Subcutaneous abdominal adipose tissue (tissue), 5 donors: ENCODE results near the gene F7.

Source experiments
- H3K27ac ChIP-seq: one replicate; pipeline ENCODE4 v1.7.0; 2013; ENCODE audit warnings: low read depth, mild to moderate bottlenecking, inconsistent platforms, low read length, moderate library complexity
- H3K27me3 ChIP-seq, 5 donors: one replicate each; pipeline ENCODE4 v1.7.0; 2013; ENCODE audit warnings: low read length in 5 of 5, inconsistent platforms in 1 of 5; ENCODE audit not compliant: control insufficient read depth in 5 of 5, insufficient read depth in 4 of 5
- H3K36me3 ChIP-seq, 5 donors: one replicate each; pipeline ENCODE4 v1.7.0; 2013; ENCODE audit warnings: low read length in 5 of 5; ENCODE audit not compliant: control insufficient read depth in 5 of 5, insufficient read depth in 5 of 5
- H3K4me1 ChIP-seq, 5 donors: one replicate each; pipeline ENCODE4 v1.7.0; 2013; ENCODE audit warnings: low read length in 5 of 5, mild to moderate bottlenecking in 3 of 5, moderate library complexity in 1 of 5; ENCODE audit not compliant: control insufficient read depth in 5 of 5, insufficient read depth in 5 of 5
- H3K4me3 ChIP-seq, 5 donors: one replicate each; pipeline ENCODE4 v1.7.0; 2013; ENCODE audit warnings: low read length in 5 of 5, low read depth in 1 of 5
- H3K9ac ChIP-seq, 5 donors: one replicate each; pipeline ENCODE4 v1.7.0; 2013; ENCODE audit warnings: low read length in 5 of 5, mild to moderate bottlenecking in 4 of 5, moderate library complexity in 3 of 5
- H3K9me3 ChIP-seq, 5 donors: one replicate each; pipeline ENCODE4 v1.7.0; 2013; ENCODE audit warnings: low read length in 5 of 5; ENCODE audit not compliant: control insufficient read depth in 5 of 5
- donor health status: healthy.
- donor health status: healthy.
- donor health status: healthy.
- donor health status: healthy.
- donor health status: healthy.

The F7 gene

DNA sequence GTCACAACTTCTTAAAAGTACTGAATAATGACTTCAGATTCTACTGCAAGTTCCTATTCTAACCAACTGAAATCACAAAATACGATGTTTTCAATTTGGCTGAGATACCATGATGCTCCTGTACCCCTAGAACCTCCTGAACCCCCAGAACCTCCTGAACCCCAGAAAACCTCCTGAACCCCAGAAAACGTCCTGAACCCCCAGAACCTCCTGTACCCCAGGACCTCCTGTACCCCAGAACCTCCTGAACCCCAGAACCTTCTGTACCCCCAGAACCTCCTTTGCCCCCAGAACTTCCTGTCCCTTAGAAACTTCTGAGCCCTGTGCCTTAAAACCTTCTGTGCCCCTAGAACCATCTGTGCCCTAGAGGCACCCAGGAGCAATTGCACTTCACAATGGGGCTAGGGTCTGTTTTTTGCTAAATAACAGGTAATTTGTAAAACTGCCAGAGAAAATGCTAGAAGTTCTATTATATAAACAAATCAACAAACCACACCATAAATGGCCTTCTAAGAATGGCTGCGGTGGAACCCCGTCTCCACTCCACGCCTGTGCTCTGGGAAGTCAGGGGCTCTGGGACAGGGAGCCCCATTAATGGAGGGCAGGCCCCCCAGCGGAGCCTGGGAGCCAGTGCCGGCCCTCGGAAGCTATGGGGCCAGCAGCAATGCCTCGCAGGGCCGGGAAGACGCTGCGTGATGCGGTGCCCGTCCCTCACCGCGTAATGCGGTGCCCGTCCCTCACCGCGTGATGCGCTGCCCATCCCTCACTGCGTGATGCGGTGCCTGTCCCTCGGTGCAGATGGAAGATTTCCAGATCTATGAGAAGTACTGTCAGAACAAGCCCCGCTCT is 21.3 kb upstream of the F7 start:
- Histone ChIP-seq H3K27me3 (peaks cover 0 to 13% (median 8%) of the 10 kb centered on the region in 5 donors), H3K9ac (no peak overlapping the region), H3K4me1 (peaks cover 0 to 3% (median 0%) of the 10 kb centered on the region in 5 donors), H3K36me3 (peaks cover 0 to 85% (median 61%) of the 10 kb centered on the region in 5 donors), H3K9me3 (no peaks in the 10 kb centered on the region), H3K4me3 (no peak overlapping the region), H3K27ac (no peak overlapping the region)

DNA sequence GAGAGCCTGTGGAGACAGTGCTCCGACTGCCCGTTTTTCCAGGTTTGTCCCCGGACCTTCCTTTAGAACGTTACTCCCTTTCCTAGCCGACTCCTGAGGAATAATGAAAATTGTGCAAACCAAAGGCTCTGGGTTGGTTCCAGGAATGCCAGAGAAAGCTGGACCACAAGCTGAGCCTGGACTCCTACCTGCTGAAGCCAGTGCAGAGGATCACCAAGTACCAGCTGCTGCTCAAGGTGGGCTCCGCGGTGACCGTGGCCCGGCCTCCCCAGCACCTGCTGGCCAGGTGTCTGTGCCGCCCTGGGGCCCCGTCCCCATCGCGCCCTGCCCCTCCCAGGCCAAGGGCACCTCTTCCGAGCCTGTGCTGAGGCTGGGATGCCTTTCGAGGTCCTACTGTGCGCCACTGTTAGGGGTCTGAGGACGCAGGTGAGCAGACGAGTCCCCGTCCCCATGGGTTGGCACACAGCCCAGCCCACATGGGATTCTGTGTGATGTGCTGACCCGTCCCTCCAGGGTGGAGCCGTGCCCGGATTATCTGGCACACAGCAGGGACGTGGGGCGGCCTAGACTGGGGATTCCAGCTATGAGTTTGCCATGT is 20.5 kb upstream of the F7 start:
- Histone ChIP-seq H3K9ac (no peak overlapping the region), H3K27me3 (peaks cover 0 to 13% (median 8%) of the 10 kb centered on the region in 5 donors), H3K27ac (no peak overlapping the region), H3K36me3 (peaks cover 0 to 88% (median 60%) of the 10 kb centered on the region in 5 donors), H3K4me3 (no peak overlapping the region), H3K9me3 (no peaks in the 10 kb centered on the region), H3K4me1 (peaks cover 0 to 3% (median 0%) of the 10 kb centered on the region in 5 donors)

DNA sequence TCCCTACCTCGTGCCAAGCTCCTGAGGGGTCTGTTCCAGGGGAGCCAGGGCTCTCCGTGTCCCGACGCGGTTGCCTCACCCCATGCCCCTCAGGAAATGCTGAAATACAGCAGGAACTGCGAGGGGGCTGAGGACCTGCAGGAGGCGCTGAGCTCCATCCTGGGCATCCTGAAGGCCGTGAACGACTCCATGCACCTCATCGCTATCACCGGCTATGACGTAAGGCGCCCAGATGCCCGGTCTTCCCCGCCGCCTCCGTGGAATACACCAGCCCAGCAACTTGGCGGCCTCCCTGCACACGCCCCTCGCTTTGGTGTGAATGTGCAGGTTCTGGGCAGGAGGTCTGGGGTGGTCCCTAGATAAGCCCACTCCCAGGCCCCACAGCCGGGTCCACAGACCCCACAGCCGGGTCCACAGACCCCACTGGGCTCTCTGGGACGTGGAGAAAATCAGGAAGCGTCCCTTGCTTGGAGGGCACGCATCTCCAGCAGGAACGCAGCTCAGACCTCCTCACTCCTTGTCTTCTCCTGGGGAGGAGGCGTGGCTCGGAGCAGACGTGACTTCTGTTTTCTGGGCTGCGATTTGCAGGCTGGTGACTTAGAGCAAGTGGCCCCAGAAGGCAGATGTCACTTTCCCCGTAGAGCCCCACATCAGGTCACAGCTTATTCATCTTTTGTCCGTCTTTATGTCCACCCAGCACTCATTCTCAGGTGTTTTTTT is 19.4 kb upstream of the F7 start:
- Histone ChIP-seq H3K4me3 (no peak overlapping the region), H3K27me3 (peaks cover 0 to 13% (median 7%) of the 10 kb centered on the region in 5 donors), H3K36me3 (peaks cover 0 to 86% (median 63%) of the 10 kb centered on the region in 5 donors), H3K9ac (no peak overlapping the region), H3K27ac (no peak overlapping the region), H3K9me3 (no peaks in the 10 kb centered on the region), H3K4me1 (peaks cover 0 to 3% (median 0%) of the 10 kb centered on the region in 5 donors)

DNA sequence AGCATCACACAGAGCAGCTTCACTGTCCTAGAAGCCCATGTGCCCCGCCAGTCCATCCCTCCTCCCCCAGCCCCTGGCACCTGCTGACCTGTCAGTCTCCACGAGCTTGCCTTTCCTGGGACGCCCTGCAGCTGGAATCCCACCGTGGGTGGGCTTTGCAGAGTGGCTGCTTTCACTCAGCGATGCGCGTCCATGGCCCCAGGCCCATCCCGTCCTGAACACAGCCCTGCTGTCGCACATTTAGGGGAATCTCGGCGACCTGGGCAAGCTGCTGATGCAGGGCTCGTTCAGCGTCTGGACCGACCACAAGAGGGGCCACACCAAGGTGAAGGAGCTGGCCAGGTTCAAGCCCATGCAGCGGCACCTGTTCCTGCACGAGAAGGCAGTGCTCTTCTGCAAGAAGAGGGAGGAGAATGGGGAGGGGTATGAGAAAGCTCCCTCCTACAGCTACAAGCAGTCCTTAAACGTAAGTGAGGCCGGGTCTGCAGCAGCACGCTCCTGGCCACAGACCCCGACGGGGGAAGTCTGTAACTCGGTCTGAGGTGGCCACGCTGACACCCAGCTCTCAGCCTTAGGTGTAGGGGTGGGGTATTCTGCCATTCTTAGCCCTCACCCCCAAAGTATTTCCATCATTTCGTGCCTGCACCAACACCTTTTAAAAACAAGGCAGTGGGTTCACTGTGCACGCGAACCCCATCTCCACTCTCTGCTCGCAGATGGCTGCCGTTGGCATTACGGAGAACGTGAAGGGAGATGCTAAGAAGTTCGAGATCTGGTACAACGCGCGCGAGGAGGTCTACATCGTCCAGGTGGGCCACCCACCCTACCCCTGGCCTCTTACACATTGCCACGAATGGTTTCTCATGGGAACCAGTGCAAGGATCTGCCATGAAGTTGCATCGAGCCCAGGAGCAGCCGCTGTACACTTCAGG is 18.3 kb upstream of the F7 start:
- peaks cover 0 to 83% (median 64%) of the 10 kb centered on the region in 5 donors for H3K36me3 ChIP-seq
- peaks cover 0 to 3% (median 0%) of the 10 kb centered on the region in 5 donors for H3K4me1 ChIP-seq
- H3K4me3 ChIP-seq: no peak overlapping the region
- H3K27me3 ChIP-seq: peaks cover 0 to 8% (median 3%) of the 10 kb centered on the region in 5 donors
- no peaks in the 10 kb centered on the region for H3K9me3 ChIP-seq
- no peak overlapping the region for H3K27ac ChIP-seq
- no peak overlapping the region for H3K9ac ChIP-seq

- Histone ChIP-seq H3K27ac (no peak overlapping the region), H3K4me3 (no peak overlapping the region), H3K4me1 (peaks cover 0 to 3% (median 0%) of the 10 kb centered on the region in 5 donors), H3K9me3 (no peaks in the 10 kb centered on the region), H3K9ac (no peak overlapping the region), H3K27me3 (peaks cover 0 to 8% (median 2%) of the 10 kb centered on the region in 5 donors), H3K36me3 (peaks cover 0 to 78% (median 56%) of the 10 kb centered on the region in 5 donors)
Observed at GRCh38 chr13:113087923-113088690, 17.5 kb upstream of the F7 start.

DNA sequence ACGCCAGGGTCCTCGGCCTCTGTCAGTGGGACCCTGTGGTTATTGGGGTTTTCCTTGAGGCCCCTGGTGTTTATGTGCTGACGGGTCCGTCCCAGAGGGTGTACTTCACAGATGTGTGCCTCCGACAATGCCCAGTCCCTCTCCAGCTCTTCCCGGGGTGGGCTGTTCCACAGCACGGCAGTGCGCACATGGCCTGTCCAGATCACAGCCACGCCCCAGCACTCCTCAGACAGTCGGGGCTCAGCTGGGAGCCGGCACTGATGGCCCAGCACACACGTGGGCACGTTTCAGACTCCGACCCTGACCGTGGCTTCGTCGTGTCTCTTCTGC is 16.9 kb upstream of the F7 start:
- Histone ChIP-seq H3K36me3 (peaks cover 0 to 73% (median 53%) of the 10 kb centered on the region in 5 donors), H3K9me3 (no peaks in the 10 kb centered on the region), H3K4me3 (no peak overlapping the region), H3K27ac (no peak overlapping the region), H3K27me3 (peaks cover 0 to 8% (median 4%) of the 10 kb centered on the region in 5 donors), H3K9ac (no peak overlapping the region), H3K4me1 (peaks cover 0 to 2% (median 0%) of the 10 kb centered on the region in 5 donors)

GRCh38 chr13:113089693-113090414 is 15.7 kb upstream of the F7 start:
- no peak overlapping the region for H3K4me3 ChIP-seq
- H3K4me1 ChIP-seq: no peaks in the 10 kb centered on the region
- H3K9me3 ChIP-seq: no peaks in the 10 kb centered on the region
- H3K27ac ChIP-seq: no peak overlapping the region
- H3K9ac ChIP-seq: no peak overlapping the region
- peaks cover 0 to 65% (median 51%) of the 10 kb centered on the region in 5 donors for H3K36me3 ChIP-seq
- H3K27me3 ChIP-seq: peaks cover 0 to 11% (median 8%) of the 10 kb centered on the region in 5 donors

DNA sequence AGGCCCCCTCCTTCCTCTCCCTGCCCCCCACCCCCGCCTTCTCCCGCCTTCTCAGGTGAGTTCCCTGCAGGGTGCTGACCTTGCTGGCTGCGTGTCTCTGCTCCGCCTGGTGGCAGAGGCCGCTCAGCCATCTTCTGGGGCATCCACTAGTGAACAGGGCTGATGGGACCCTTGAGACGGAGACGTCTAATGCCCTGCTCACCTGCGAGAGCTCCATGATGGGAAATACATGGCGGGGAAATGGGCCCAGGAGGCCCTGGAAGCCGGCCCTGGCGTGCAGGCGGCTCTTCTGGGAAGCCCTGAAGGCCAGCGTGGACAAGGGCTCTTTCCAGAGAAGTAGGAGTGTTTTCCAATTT is 15.2 kb upstream of the F7 start:
- H3K36me3 ChIP-seq: peaks cover 0 to 65% (median 50%) of the 10 kb centered on the region in 5 donors
- no peaks in the 10 kb centered on the region for H3K9me3 ChIP-seq
- no peak overlapping the region for H3K9ac ChIP-seq
- no peak overlapping the region for H3K4me3 ChIP-seq
- H3K27me3 ChIP-seq: peaks cover 1 to 11% (median 9%) of the 10 kb centered on the region in 5 donors
- no peak overlapping the region for H3K27ac ChIP-seq
- H3K4me1 ChIP-seq: no peaks in the 10 kb centered on the region
